ENCODE data around the gene PROCR. TPM values are rescaled to one million over a fixed set of nuclear protein-coding genes. Genes with fewer than 3 reads are reported as not detected.

Gene PROCR
- total RNA-seq, 6 experiments from 2014 or later, result 1.4 to 11.0 (median 2.6) TPM

DNA sequence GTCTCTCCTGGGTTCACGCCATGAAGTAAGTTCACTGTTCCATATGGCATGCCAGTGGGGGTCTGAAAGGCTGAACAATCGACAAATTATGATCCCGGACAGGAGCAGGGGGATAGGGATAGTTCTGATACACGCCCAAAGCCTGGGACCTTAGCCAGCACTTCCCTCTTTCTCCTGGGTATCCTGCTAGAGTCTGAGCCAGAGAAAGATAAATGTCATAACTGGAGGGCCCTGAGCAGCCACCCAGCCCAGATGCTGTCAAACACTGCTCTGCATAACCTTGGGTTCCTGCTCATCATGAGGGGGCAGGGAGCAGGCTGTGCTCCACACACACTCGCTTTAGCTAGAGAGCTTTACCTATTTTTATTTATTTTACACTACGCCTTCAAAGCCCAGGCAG is 37.0 kb upstream of the PROCR start:
- H3K9me3 ChIP-seq, result no peaks in the 10 kb centered on the region
- TF ChIP-seq, protein P1, sequence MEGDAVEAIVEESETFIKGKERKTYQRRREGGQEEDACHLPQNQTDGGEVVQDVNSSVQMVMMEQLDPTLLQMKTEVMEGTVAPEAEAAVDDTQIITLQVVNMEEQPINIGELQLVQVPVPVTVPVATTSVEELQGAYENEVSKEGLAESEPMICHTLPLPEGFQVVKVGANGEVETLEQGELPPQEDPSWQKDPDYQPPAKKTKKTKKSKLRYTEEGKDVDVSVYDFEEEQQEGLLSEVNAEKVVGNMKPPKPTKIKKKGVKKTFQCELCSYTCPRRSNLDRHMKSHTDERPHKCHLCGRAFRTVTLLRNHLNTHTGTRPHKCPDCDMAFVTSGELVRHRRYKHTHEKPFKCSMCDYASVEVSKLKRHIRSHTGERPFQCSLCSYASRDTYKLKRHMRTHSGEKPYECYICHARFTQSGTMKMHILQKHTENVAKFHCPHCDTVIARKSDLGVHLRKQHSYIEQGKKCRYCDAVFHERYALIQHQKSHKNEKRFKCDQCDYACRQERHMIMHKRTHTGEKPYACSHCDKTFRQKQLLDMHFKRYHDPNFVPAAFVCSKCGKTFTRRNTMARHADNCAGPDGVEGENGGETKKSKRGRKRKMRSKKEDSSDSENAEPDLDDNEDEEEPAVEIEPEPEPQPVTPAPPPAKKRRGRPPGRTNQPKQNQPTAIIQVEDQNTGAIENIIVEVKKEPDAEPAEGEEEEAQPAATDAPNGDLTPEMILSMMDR (IDR thresholded peaks at IDR 0.05), result no peak
- TF ChIP-seq POLR2A (IDR thresholded peaks at IDR 0.05), result no peak
- WGBS (ENCODE audit: insufficient coverage, low coverage, low lambda C conversion rate, missing lambda C conversion rate), result 39% methylated on average over 3 of the region's 6 CpGs
- peaks cover 0 to 10% (median 0%) of the 10 kb centered on the region in 4 donors for H3K4me1 ChIP-seq
- H3K4me3 ChIP-seq, result no peak overlapping the region
- no peaks in the 10 kb centered on the region for H3K27me3 ChIP-seq
- H3K36me3 ChIP-seq, result peaks cover 0 to 73% (median 23%) of the 10 kb centered on the region in 4 donors
- intact Hi-C loops (cut with DNase I), result no loop called here
- DNase-seq (no peak), ATAC-seq (peak in 1 of 4 donors; percentile 17)
- H3K27ac ChIP-seq, result no peak overlapping the region

GRCh38 chr20:35135867-35136586 is 35.8 kb upstream of the PROCR start:
- no peaks in the 10 kb centered on the region for H3K27me3 ChIP-seq
- peaks cover 0 to 10% (median 0%) of the 10 kb centered on the region in 4 donors for H3K4me1 ChIP-seq
- H3K4me3 ChIP-seq, result no peak overlapping the region
- WGBS (ENCODE audit: insufficient coverage, low coverage, low lambda C conversion rate, missing lambda C conversion rate), result 64% methylated on average over 4 of the region's 11 CpGs
- H3K36me3 ChIP-seq, result peaks cover 0 to 69% (median 22%) of the 10 kb centered on the region in 4 donors
- intact Hi-C loops (cut with DNase I), result no loop called here
- H3K9me3 ChIP-seq, result no peaks in the 10 kb centered on the region
- DNase-seq, result no peak
- TF ChIP-seq POLR2A (IDR thresholded peaks at IDR 0.05), result no peak
- TF ChIP-seq, protein P1 (IDR thresholded peaks at IDR 0.05), result no peak
- ATAC-seq, result peak in 3 of 4 donors; percentile 36 to 60 (median 55)
- no peak overlapping the region for H3K27ac ChIP-seq

DNA sequence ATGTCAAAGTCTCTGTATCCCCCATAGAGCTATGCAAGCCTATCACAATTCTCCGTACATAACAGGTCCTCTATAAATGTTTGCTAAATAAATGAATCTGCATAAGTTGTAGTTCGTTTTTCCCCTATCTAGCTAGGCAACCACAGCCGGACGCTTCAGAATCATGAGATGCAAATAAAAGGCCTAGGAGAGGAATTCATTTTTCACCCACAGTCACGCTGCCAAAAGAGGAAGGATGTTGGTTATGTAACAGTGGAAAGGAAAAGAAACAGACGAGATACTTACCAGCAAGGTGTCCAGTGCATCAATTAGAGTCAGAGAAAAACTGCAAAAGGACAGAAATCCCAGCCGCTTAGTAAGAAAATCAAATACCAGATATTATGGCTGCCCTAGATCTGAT is 27.2 kb upstream of the PROCR start:
- DNase-seq (no peak), ATAC-seq (no peak)
- Histone ChIP-seq H3K36me3 (peaks cover 0 to 16% (median 9%) of the 10 kb centered on the region in 4 donors), H3K27me3 (no peaks in the 10 kb centered on the region), H3K9me3 (no peaks in the 10 kb centered on the region), H3K4me1 (peaks cover 0 to 21% (median 2%) of the 10 kb centered on the region in 4 donors), H3K4me3 (no peak overlapping the region), H3K27ac (peak overlapping the region in 1 of 3 donors; percentile 1)
- WGBS (ENCODE audit: insufficient coverage, low coverage, low lambda C conversion rate, missing lambda C conversion rate), result 38% methylated on average over 7 of the region's 7 CpGs
- TF ChIP-seq POLR2A (IDR thresholded peaks at IDR 0.05), result no peak
- TF ChIP-seq, protein P1 (IDR thresholded peaks at IDR 0.05), result no peak
- intact Hi-C loops (cut with DNase I), result loop anchor here (5.0 to 10.0 kb wide), 3 partner anchors 50 to 130 kb away; partner anchors contain the start of genes MMP24OS (in 1 of the 2) and TRPC4AP (in 1 of the 2)

GRCh38 chr20:35145141-35145564 is 26.7 kb upstream of the PROCR start:
- TF ChIP-seq POLR2A (IDR thresholded peaks at IDR 0.05), result no peak
- TF ChIP-seq, protein P1 (IDR thresholded peaks at IDR 0.05), result peak; percentile 63 to 97 (median 68)
- 16% methylated on average over 2 of the region's 2 CpGs for WGBS (ENCODE audit: insufficient coverage, low coverage, low lambda C conversion rate, missing lambda C conversion rate)
- Histone ChIP-seq H3K4me1 (peaks cover 0 to 21% (median 2%) of the 10 kb centered on the region in 4 donors), H3K4me3 (no peak overlapping the region), H3K9me3 (no peaks in the 10 kb centered on the region), H3K27ac (peak overlapping the region in 1 of 3 donors; percentile 1), H3K36me3 (peaks cover 0 to 11% (median 8%) of the 10 kb centered on the region in 4 donors), H3K27me3 (no peaks in the 10 kb centered on the region)
- DNase-seq, result no peak
- intact Hi-C loops (cut with DNase I), result loop anchor here (10.0 kb wide), 2 partner anchors 50 to 130 kb away; partner anchors contain the start of genes MMP24OS (in 1 of the 2) and TRPC4AP (in 1 of the 2)
- peak; percentile 33 to 49 (median 36) for ATAC-seq

All from right lobe of liver (tissue), 6 donors.